NCI-H226 (cell line): ENCODE measurements around the gene KLHL42.
"Not testable (repeated sequence)": the region's sequence is repeated elsewhere in the genome, so short reads cannot be mapped to it uniquely, and the experiment has no call there.

Experiments
- DNase-seq: peaks from one replicate; pipeline ENCODE4 v3.0.0-alpha.2; 2015

Gene KLHL42

DNA sequence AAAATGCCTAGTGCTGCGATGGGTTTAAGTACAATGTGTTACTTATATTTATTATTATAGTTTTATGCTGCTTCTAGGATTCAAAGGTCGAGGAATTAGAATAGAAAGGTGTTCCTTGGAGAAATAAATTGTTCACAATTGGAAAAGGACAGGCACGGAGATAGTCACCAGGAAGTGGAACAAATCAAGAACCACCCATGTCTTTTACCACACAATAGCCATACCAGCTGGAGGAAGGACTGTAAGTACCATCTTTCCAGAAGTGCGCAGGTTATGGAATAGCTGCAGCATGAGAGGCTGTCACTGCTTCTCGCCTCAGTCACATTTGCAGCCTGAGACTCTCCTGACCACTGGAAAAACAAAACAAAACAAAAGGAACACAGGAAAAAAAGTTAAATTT lies 40.5 kb downstream of the KLHL42 start:
- DNase-seq: no peak

DNA sequence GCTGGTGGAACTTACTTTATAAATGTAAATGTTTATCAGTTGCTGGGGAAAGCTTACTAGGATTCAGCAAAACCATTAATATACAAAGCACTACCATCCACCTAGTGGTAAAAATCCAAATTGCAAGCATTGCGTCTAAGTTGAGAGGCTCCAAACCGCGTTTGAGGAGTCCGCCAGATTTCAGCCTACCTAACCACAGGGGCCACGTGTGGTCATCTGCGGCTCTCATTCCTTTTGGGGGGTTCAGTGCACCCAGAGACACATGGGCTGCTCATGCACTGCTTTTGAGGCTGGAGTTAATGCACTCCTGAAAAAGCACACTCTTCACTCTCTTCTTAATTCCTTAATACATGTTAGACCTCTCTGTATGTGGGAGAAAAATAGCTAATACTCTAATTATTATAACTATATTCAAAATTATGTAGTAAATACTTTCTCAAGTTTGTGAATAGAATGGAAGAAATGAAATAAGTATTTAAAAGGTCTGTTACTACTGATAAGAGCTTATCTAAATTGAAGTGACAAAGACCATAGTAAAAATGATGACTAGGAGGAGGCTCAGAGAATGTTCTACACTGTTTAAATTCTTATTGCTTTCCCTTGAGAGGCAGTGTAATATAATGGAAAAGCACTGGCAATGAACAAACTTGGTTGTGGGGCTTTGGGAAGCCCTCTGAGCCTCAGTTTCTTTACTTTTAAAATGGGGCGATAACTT lies 41.4 kb downstream of the KLHL42 start:
- peak; percentile 76 for DNase-seq

DNA sequence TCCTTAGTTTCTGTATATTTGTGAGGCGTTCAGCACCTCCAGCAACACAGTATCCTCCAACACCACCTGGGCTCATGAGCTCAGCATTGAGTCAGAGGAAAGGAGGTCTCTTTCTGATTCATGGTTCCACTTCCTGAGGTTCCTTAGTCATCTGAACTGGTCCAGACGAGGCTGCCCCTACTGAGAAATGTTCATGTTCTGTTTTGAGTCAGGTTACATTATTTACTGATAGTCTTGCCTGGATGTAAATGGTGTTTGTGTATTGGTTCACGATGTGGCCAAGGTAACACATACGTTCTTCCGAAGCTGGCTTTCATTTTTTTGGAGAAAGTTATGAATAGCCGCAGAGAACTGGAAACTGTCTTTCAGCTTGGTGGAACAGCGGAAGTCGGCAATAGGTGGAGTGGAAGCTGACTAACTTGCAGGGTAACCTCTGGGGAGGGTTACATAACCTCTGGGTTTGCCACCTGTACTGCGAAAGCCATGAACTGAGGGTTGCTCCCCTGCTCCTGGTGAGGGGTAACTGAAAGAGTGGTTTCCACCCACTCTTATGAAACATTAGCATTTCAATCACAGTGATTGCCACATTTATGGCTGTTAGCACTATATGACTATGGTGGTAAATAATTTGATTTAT lies 42.2 kb downstream of the KLHL42 start:
- peak; percentile 91 for DNase-seq

DNA sequence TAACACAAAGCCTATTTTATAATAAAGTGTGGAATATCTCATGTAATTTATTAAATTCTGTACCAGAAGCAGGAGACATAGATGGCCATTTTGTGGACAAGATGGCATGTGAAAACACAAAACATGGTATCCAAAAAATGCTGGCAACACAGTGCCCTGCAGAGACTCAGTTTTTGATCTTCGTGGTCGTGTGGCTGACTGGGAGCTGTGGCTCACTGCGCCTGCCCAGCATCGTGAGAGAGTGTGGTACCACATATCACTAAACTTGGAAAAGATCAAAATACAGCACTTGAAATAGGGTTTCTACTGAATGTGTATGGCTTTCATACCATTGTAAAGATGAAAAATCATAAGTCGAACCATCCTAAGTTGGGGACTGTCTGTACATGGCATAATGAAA lies 43.0 kb downstream of the KLHL42 start:
- DNase-seq: no peak

DNA sequence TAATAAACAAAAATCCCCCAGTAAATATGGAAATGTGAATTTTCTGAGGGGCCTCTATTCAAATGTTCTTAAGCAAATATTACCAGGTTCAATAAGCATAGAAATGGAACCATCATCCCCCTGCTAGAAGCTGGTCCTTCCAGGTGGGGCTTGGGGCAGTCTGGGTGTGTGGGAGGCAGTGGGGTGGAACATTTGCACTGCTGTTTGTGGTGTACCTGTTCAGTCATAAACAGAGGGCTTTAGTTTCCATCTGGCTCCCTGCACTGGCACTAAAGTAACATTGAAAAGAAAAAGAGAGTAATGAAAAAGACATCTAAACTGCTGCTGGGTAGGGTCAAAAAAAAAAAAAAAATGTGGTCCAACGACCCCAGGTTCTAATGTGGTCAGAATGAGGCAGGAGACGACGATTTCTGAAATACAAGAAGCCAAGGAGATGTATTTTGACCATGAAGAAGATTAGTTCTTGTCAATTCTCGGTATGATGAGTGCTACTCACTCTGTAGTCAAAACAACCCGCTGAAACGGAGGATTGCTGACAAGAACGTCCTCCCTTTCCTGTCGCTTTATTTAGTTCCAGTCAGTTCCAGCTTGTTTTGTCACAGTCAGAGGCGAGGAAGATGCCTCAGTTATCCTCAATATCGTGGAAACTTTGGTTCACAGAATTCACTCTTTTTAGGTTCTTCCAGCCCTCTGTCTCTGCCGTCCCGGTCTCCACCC lies 44.3 kb downstream of the KLHL42 start:
- DNase-seq: no peak

DNA sequence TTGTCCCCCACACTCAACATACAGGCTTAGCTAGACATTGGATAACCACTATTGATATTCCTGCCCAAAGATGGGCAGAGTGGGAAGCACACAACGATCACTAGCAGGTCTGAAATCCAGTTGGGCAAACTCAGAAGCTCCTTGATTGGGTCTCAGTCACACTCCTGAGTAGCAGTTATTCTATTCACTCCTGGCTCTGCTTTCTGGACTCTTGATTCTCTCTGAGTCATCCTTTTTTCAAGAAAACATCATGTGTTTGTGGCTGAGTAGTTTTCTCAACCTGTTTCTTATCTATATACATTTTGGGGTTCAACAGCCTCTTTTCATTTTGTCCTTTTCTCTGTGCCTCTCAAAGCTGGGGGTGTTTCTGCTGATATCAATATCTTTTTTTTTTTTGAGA lies 46.0 kb downstream of the KLHL42 start:
- DNase-seq: no peak

DNA sequence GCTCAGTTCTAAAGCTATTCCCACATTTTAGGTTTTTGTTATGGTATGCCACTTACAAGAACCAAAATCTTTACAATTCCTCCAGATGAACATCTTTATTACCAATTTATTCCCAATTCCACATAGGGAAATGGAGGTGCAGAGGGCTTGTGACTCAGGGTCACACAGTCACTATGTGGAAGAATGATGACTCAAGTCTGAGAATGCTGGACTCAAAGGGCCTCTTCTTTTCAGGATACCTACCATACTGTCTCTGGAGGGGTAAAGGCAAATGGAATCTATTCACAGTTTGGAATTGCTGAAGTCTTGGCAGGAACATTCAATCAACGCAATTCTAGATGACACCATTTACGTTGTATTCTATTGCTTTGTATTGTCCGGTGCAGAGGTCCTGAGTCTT lies 48.2 kb downstream of the KLHL42 start:
- DNase-seq: no peak

DNA sequence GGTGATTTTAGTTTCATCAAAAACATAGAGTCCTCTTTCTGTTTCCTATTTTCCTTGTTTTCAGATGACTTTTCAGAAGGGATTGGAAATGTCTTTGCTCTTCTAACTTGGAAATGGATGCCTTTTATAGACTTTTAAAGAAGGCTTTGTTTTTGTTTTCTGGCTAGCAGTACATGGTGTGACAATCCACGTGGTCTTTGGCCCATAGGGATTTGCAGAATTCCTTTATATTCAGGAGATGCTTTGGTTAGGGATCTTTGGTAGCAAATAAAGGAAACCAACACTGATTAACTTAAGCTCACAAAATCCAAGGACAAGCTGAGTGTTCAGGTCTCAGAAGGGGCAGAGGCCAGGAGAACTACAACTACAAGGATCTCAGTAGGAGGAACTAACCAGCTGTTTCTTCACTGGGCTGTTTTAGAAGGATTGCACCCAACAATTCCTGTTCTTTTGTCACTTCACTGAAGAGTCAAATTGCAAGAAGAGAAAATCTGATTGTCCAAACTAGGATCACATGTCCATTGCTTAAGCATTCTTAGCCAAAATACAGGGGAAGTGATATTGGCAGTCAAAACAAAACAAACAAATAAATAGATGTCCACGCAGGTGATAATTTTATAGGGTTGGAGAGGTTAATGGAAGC lies 58.6 kb downstream of the KLHL42 start:
- DNase-seq: no peak

DNA sequence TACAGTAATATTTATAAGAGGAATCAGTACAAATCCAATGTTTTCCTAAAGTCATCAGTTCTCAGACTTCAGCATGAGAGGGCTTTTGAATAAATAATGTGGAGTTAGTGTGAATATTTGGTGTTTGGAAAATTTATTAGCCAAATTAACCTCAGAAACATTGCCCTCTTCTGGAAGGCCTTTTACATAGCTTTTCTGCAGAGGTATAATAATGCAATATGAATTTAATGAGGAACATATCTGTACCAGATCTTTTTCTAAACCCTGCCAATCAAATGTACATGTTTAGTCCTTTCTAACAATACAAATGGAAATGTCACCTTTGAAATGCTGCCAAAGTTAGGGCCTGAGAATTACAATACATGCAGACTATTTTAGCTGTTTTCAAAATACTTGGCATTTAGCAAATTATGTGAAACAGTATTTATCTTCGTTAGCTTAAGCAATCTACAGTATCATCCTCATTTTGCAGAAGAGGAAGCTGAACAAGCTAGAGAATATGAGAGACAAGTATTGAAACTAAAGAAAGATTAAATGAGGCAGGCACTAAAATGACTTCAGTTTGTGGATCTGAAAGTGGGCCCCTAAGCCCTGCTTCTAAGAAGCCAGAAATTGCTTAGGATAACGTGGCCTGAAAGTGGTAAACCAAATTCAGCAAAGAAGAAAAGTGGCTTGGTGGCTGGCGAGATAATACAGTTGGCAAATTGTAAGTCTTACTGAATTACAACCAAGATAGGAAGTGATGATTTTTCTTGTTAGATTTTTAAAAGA lies 60.4 kb downstream of the KLHL42 start:
- DNase-seq: no peak

DNA sequence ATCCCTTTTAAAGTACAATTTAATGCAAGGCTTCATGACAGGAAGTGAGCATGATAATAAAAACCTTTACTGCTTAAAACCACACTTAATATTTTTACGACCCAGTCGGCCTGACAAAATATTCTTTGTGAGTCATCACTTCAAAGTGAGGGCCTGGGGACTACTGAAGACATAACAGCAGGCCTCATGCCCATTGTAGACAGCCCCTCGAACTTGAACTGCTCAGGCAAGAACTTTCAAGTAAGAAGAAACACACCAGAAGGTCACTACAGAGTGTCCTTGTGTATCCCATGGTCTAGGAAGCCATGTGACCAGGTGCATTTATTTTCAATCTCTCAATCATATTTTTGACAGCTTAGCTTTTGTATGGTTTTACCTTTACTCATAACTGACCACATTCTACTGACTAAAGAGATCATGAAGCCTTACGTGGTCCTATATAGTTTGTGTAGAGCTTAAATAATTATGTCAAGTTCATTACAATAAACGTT lies 61.4 kb downstream of the KLHL42 start:
- DNase-seq: peak; percentile 30

DNA sequence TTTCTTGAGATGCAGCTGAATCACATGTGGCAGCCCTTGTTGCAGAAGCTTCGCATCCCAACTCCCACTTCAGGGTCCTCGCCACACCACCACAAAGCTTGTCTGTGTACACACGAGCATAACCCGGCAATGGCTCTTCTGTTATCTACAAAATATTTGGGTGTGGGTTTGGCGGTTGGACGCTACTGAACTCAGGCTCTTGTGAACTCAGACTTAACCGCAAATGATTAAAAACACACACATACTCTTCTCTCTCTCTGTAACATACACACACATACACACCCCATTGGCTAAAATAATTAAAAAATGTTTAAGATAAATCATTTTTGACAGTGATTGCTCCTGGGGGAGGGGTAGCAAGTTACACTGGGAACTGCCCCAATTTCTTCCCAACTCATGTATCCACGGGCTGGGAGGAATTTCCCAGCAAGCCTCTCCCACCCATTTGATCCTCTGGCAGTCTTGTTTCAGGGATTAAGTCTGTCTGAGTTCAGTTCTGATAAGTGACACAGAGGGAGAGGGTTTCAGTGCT lies 63.7 kb downstream of the KLHL42 start:
- peak; percentile 95 for DNase-seq

DNA sequence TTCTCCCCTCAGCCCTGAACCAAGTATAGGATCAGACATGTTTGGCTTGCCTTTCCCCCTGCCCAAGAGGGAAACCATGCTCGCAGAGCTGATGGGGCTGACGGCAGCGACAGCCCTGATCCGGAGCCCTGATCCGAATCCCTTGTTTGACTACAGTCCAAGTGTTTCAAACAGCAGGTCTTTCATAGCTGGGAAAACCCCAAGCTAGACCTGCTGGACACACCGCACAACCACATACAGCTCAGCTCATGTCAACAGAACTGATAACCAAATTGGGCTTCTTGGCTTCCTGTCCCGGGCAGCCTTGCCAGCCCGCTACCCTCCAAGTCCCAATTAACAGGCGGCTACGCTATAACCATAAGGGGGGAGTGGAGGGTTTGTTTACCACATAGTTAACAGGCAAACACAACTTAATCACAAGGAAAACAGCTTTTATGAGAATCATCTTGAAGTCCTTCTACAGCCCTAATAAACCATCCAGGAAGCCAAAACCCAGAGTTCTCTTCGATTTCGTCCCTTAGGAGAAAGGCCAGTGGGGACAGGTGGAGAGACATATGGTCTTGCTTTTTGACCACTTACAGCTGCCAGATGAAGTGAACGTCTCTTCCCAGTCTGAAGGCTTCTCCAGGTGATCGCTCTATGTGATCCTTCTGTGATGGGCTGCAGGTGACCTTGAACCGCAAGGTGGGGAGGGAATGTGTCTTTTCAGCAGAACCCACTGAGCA lies 64.5 kb downstream of the KLHL42 start:
- DNase-seq: peak; percentile 71

DNA sequence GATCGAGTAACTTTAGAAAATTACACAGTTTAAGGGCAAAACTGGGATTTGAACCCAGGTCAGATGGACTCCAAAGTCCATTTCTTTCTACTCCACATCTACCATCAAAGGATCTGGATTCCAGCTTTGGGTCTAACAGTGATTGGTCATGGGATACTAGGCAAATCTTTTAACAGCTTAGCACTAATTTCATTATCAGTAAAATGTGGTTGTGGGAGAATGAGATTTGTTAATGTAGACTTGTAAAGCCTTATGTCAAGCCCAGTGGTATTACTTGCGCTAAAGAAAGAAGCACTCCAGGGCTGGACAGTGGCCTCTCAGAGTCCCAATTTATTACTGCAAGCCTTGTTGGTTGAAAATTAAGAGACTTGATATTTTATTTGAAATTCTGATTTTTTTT lies 65.2 kb downstream of the KLHL42 start:
- DNase-seq: no peak

DNA sequence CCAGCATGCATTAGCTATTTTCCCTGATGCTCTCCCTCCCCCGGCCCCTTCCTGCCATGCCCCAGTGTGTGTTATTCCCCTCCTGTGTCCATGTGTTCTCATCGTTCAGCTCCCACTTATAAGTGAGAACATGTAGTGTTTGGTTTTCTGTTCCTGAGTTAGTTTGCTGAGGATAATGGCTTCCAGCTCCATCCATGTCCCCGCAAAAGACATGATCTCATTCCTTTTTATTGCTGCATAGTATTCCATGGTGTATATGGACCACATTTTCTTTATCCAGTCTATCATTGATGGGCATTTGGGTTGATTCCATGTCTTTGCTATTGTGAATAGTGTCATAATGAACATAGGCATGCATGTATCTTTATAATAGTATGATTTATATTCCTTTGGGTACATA lies 65.7 kb downstream of the KLHL42 start:
- DNase-seq: not testable (repeated sequence)

DNA sequence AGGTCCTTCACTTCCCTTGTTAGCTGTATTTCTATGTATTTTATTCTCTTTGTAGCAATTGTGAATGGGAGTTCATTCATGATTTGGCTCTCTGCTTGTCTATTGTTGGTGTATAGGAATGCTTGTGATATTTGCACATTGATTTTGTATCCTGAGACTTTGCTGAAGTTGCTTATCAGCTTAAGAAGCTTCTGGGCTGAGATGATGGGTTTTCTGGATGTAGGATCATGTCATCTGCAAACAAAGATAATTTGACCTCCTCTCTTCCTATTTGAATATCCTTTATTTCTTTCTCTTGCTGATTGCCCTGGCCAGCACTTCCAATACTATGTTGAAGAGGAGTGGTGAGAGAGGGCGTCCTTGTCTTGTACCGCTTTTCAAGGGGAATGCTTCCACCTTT lies 67.3 kb downstream of the KLHL42 start:
- not testable (repeated sequence) for DNase-seq

DNA sequence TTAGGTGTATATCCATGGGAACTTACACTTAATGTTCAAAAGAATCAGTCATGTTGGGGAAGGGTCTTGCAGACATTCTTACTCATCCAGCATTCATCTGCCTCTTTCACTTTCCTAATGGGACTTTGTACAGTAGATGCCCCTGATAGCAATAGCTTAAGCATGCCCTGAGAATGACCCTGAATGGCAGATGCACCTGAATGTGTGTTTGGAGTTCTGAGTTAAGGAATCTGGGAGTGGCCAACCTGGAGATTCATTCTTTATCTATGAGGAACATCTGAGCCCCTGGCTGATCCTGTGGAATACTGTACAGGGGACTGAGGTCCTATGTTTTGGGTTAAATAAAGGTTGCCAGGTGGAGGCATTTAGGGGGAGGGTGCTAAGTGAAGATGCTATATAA lies 71.3 kb downstream of the KLHL42 start:
- DNase-seq: no peak

DNA sequence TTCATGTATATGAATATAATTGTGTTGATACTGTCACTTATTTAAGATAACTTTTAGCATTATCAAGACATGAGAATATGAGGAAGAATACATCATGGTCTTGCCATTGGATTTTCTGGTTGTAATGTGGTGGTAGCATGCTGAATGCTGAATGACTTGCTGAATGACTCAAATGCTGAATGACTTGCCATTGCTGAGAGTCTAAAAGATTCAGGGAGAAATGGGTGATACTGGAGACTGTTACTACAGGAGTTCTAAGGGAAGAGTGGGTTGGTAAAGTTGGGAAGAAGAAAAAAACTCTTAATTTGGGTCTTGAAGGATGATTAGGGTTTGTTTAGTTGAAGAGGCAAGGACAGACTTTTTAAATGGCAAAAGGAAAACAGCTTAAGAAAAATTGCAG lies 72.1 kb downstream of the KLHL42 start:
- peak; percentile 34 for DNase-seq
